Vagina (tissue), 2 donors: ENCODE data around the gene TNFRSF21. TPM values are rescaled to one million over a fixed set of nuclear protein-coding genes. Genes with fewer than 3 reads are reported as not detected.

Source experiments
- DNase-seq, 2 donors: peaks; one replicate each; pipeline ENCODE4 v3.0.0-alpha.2; 2017; ENCODE audit errors: extremely low spot score in 2 of 2
- H3K27ac ChIP-seq: fragments of 200-600 bp; sonication (generic); one replicate; pipeline ENCODE4 v1.5.1; 2019
- H3K27me3 ChIP-seq: fragments of 200-600 bp; sonication (generic); one replicate; pipeline ENCODE4 v1.5.1; 2019
- H3K36me3 ChIP-seq, 2 donors: fragments of 200-600 bp; sonication (generic); one replicate each; pipeline ENCODE4 v1.5.1; 2017 to 2019
- H3K4me1 ChIP-seq: fragments of 200-600 bp; sonication (generic); one replicate; pipeline ENCODE4 v1.5.1; 2019
- H3K4me3 ChIP-seq, 2 donors: fragments of 200-600 bp; sonication (generic); 1 replicate in 1 of 2; 2 replicates in 1 of 2; pipeline ENCODE4 v1.5.1; 2016 to 2019
- H3K9me3 ChIP-seq: fragments of 200-600 bp; sonication (generic); one replicate; pipeline ENCODE4 v1.5.1; 2019
- POLR2A ChIP-seq, 2 donors: fragments of 450-650 bp; IDR thresholded peaks; one replicate each; pipeline ENCODE4 v1.6.1; 2017; ENCODE audit warnings: antibody characterized with exemption in 2 of 2, mild to moderate bottlenecking in 2 of 2, moderate library complexity in 2 of 2
- POLR2AphosphoS5 ChIP-seq, 2 donors: sonication (generic); formaldehyde crosslinking; IDR thresholded peaks; one replicate each; pipeline ENCODE4 v1.9.0; 2017; ENCODE audit warnings: antibody characterized with exemption in 2 of 2, mild to moderate bottlenecking in 2 of 2, low read depth in 1 of 2; ENCODE audit not compliant: insufficient read depth in 1 of 2
- intact Hi-C: fragments of 100-400 bp; cut with DNase I; formaldehyde crosslinking; loops from one replicate; pipeline ENCODE4 v1.15.1; 2023
- total RNA-seq: library from RNA; depleted of rRNA; stranded (reverse); fragments of >200 nt; gene quantifications from one replicate; pipeline ENCODE4 v1.2.3, GENCODE V29; 2016
- TF ChIP-seq, protein P1 (sequence below), 3 experiments: fragments of 450-650 bp in 2 of 3; fragments of 200-600 bp in 1 of 3; sonication (generic) in 1 of 3; IDR thresholded peaks; one replicate each; pipeline ENCODE4 v1.5.1; 2017 to 2019; ENCODE audit warnings: antibody characterized with exemption in 3 of 3, mild to moderate bottlenecking in 2 of 3, moderate library complexity in 2 of 3

Gene TNFRSF21
- total RNA-seq, 1 donor from 2014 or later = 30.4 TPM

DNA sequence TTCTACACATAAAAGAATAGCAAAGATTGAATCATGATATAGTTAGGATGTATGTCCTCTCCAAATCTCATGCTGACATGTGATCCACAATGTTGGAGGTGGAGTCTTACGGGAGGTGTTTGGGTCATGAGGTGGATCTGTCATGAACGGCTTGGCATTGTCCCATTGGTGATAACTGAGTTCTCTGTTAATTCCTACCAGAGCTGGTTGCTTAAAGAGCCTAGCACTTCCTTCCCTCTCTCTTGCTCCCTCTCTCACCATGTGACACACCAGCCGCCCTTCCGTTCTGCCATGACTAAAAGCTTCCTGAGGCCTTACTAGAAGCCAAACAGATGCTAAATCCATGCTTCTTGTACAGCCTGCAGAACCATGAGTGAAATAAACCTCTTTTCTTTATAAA lies 8.3 kb downstream of the TNFRSF21 start:
- Histone ChIP-seq H3K27me3 (no peaks in the 10 kb centered on the region), H3K4me3 (no peak overlapping the region), H3K4me1 (no peaks in the 10 kb centered on the region), H3K27ac (no peak overlapping the region), H3K36me3 (no peaks in the 10 kb centered on the region), H3K9me3 (no peaks in the 10 kb centered on the region)
- TF ChIP-seq, protein P1, sequence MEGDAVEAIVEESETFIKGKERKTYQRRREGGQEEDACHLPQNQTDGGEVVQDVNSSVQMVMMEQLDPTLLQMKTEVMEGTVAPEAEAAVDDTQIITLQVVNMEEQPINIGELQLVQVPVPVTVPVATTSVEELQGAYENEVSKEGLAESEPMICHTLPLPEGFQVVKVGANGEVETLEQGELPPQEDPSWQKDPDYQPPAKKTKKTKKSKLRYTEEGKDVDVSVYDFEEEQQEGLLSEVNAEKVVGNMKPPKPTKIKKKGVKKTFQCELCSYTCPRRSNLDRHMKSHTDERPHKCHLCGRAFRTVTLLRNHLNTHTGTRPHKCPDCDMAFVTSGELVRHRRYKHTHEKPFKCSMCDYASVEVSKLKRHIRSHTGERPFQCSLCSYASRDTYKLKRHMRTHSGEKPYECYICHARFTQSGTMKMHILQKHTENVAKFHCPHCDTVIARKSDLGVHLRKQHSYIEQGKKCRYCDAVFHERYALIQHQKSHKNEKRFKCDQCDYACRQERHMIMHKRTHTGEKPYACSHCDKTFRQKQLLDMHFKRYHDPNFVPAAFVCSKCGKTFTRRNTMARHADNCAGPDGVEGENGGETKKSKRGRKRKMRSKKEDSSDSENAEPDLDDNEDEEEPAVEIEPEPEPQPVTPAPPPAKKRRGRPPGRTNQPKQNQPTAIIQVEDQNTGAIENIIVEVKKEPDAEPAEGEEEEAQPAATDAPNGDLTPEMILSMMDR (IDR thresholded peaks at IDR 0.05) = no peak
- TF ChIP-seq POLR2AphosphoS5 (IDR thresholded peaks at IDR 0.05; ENCODE audit: insufficient read depth in 1 of 2, low read depth in 1 of 2) (no peak), POLR2A (IDR thresholded peaks at IDR 0.05) (no peak)
- intact Hi-C loops = no loop called here
- DNase-seq = no peak

DNA sequence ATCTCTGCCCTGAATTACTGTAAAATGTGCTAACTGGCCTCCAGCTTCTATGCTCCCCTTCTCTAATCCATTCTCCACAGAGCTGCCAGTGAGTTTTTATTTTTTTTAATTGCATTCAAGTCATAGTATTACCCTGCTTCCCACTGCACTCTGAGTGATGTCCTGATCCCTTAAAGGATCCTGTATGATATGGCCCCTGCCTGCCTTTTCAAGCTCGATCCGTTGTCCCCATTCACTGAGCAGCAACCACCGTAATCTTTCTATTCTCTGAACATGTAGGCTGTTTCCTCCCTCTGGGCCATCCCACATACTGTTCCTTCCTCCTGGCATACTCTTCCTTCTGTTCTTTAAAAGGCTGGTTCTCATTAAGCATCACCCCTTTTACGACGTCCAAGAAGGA lies 9.3 kb downstream of the TNFRSF21 start:
- no peaks in the 10 kb centered on the region for H3K4me1 ChIP-seq
- no peaks in the 10 kb centered on the region for H3K9me3 ChIP-seq
- TF ChIP-seq, protein P1 (IDR thresholded peaks at IDR 0.05) = no peak
- TF ChIP-seq POLR2A (IDR thresholded peaks at IDR 0.05) (no peak), POLR2AphosphoS5 (IDR thresholded peaks at IDR 0.05; ENCODE audit: insufficient read depth in 1 of 2, low read depth in 1 of 2) (no peak)
- no peaks in the 10 kb centered on the region for H3K27me3 ChIP-seq
- no peaks in the 10 kb centered on the region for H3K36me3 ChIP-seq
- H3K27ac ChIP-seq = no peak overlapping the region
- intact Hi-C loops = no loop called here
- H3K4me3 ChIP-seq = no peak overlapping the region
- DNase-seq = no peak

DNA sequence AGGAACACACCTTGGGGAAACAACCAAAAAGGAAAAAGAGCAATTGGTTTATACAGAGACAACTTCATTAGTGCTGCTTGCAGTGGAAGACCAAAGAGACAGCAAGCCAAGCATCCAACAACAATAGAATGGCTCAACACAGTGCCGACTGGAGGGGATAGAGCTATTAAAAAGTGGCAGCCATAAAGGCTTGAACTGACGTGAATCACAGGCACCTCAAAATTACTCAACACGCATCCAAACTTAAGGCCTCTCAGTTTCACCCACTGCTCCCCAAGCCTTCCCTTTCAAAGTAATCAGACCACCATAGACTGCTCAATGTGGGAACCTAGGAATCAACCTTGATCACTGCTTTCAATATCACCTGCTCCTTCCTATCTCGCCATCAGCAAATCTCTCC lies 9.7 kb downstream of the TNFRSF21 start:
- no peaks in the 10 kb centered on the region for H3K4me1 ChIP-seq
- DNase-seq = no peak
- no peaks in the 10 kb centered on the region for H3K27me3 ChIP-seq
- intact Hi-C loops = no loop called here
- no peak overlapping the region for H3K27ac ChIP-seq
- TF ChIP-seq POLR2A (IDR thresholded peaks at IDR 0.05) = no peak
- TF ChIP-seq POLR2AphosphoS5 (IDR thresholded peaks at IDR 0.05; ENCODE audit: insufficient read depth in 1 of 2, low read depth in 1 of 2) = no peak
- TF ChIP-seq, protein P1 (IDR thresholded peaks at IDR 0.05) = no peak
- H3K4me3 ChIP-seq = no peak overlapping the region
- no peaks in the 10 kb centered on the region for H3K9me3 ChIP-seq
- H3K36me3 ChIP-seq = no peaks in the 10 kb centered on the region

DNA sequence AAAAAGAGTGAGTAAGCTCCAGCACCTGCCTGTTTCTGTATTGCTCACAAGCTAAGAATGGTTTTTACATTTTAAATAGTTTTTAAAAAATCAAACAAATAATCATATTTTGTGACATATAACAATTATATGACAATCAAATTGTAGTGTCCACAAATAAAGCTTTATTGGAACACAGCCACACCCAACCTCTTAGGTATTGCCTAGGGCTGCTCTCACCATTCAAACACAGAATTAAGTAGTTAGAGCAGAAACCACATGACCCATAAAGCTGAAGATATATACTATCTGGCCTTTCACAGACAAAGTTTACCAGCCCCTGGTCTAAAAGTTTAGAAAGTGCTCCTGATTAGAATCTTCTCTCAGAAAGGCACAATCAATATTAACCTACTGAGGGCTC lies 11.2 kb downstream of the TNFRSF21 start:
- intact Hi-C loops = no loop called here
- H3K27me3 ChIP-seq = no peaks in the 10 kb centered on the region
- H3K27ac ChIP-seq = no peak overlapping the region
- H3K9me3 ChIP-seq = no peaks in the 10 kb centered on the region
- TF ChIP-seq, protein P1 (IDR thresholded peaks at IDR 0.05) = no peak
- no peak for TF ChIP-seq POLR2A (IDR thresholded peaks at IDR 0.05)
- no peak for TF ChIP-seq POLR2AphosphoS5 (IDR thresholded peaks at IDR 0.05; ENCODE audit: insufficient read depth in 1 of 2, low read depth in 1 of 2)
- DNase-seq = no peak
- H3K4me3 ChIP-seq = no peak overlapping the region
- H3K36me3 ChIP-seq = no peaks in the 10 kb centered on the region
- H3K4me1 ChIP-seq = no peaks in the 10 kb centered on the region

DNA sequence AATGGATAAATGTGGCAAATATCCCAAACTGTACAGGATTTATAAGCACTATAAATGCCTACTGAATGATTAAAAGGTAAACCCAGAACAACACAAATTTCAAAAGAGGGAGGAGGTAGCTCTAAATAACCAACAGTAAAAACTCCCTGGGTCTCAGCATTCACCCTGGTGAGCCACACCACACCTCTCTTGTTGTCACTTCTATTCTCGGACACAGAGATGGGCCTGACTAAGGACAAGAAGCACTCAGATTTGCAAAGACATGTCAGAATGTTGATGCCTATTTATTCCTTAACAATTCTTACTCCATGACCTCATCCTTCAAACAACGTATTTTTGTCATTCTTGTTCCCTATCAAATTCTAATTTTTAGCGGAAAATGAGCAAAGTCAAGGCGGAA lies 14.7 kb downstream of the TNFRSF21 start:
- no peak for TF ChIP-seq POLR2AphosphoS5 (IDR thresholded peaks at IDR 0.05; ENCODE audit: insufficient read depth in 1 of 2, low read depth in 1 of 2)
- TF ChIP-seq POLR2A (IDR thresholded peaks at IDR 0.05) = no peak
- TF ChIP-seq, protein P1 (IDR thresholded peaks at IDR 0.05) = no peak

More for the DNA sequence above, 14.7 kb downstream of the TNFRSF21 start:
- DNase-seq = no peak
- H3K4me3 ChIP-seq = no peak overlapping the region
- H3K27ac ChIP-seq = no peak overlapping the region
- no peaks in the 10 kb centered on the region for H3K36me3 ChIP-seq
- no peaks in the 10 kb centered on the region for H3K27me3 ChIP-seq
- no peaks in the 10 kb centered on the region for H3K4me1 ChIP-seq
- H3K9me3 ChIP-seq = no peaks in the 10 kb centered on the region
- intact Hi-C loops = no loop called here
